HG03097 (cell line): ENCODE results near the gene PLEKHM3.
"Not testable (repeated sequence)": the region's sequence is repeated elsewhere in the genome, so short reads cannot be mapped to it uniquely, and the experiment has no call there.

Experiments used
- ATAC-seq: cut with Tn5 transposase; IDR thresholded peaks from one replicate; pipeline ENCODE4 v1.9.1; 2021; ENCODE audit not compliant: unreplicated experiment, low FRiP score

The PLEKHM3 gene

DNA sequence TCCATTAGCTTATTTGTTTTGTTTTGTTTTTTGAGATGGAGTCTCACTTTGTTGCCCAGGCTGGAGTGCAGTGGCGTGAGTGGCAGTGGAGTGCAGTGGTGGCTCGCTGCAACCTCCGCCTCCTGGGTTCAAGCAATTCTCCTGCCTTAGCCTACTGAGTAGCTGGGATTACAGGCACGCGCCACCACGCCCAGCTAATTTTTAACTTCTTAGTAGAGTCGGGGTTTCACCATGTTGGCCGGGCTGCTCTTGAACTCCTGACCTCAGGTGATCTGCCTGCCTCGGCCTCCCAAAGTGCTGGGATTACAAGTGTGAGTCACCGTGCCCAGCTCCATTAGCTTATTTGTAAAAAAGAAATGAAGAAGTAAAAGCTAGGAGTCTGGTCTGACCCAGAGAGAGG, 213.7 kb downstream of the PLEKHM3 start:
- not testable (repeated sequence) for ATAC-seq

DNA sequence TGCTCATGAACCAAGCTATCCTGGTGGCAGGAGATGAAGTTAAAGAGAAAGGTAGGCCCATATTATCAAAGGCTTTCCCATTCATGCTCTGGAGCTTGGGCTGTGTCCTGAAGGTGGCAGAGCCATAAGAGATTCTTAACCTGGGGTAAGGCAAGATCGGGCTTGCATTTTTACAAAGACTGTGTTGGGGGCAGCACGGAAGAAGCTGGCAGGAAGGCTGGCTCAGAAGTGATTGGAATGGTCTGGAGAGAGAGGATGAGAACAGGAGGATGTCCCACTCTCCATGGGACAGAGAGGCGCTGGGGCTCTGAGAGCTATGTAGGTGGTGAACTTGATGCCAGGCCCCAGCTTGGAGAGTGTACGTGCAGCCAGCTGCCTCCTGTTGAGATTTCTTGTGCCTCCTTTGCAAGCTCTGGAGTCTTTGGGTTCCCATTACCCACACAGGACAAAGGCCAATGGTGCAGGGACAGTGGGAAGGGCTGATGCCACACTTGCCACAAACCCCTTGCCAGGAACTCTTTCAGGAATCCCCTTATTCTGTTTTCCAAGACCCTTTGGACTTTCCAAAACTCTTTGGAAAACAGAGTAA, 215.0 kb downstream of the PLEKHM3 start:
- no peak for ATAC-seq

- no peak for ATAC-seq
These were observed 217.2 kb downstream of the PLEKHM3 start for GRCh38 chr2:207808119-207808518.

DNA sequence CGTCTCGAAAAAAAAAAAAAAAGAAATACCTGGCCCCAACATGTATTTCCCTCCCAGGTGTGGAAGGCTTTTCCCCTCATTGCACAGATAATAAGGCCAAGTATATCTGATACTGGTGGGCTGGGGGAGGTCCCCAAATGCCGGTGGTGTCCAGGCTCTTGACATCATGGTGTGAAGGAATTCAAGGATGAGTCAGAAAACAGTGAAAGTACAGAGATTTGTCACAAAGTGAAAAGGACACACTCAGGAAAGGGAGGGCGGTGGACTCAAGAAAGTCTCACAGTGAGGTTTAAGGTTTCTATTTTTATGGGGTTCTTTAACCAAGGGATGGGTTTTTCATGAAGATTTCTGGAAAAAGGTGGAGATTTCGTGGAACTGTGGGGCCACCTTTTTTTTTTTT, 217.8 kb downstream of the PLEKHM3 start:
- ATAC-seq: no peak

DNA sequence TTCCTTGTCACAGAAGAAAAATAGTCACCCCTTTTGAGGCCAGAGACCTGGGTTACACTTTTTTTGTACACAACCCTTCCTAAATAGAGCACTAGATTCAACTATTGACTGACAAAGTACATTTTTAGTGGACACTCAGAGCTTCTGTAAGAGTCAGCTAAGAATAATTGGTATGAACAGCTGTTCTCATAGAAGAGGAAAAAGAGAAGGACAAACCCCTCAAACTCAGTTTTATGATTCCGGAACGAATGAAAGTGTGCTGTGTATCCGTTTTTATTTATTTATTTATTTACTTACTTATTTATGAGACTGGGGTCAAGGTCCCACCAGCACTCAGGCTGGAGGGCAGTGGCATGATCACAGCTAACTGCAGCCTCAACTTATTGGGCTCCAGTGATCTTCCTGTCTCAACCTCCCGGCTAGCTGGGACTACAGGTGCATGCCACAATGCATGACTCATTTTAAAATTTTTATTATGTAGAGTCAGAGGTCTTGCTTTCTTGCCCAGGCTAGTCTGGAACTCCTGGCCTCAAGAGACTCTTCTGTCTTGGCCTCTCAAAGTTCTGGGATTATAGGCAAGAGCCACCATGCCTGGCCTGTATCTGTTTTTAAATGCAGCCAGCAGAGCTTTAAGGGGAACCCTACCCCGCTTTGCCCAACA, 219.6 kb downstream of the PLEKHM3 start:
- no peak for ATAC-seq

- no peak for ATAC-seq
These were observed 222.7 kb downstream of the PLEKHM3 start for GRCh38 chr2:207802650-207803049.

DNA sequence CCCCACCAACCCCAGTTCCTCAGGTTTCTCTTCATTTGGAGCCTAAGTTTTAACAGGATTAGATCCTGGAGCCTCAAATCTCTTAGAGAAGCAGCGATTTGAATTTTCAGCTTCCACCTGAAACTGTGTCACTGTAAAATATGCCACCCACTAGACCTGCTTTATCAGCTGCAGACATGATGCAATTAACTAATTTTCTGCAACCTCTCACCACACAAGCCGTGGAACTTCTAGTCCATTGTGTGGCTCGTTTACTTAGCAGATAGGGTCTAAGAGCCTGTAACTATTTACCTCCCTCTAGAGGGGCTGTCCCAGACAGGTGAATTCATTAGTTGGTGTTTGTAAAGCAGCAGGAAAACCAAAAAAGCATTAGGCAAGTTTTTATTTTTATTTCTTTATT, 224.1 kb downstream of the PLEKHM3 start:
- no peak for ATAC-seq

DNA sequence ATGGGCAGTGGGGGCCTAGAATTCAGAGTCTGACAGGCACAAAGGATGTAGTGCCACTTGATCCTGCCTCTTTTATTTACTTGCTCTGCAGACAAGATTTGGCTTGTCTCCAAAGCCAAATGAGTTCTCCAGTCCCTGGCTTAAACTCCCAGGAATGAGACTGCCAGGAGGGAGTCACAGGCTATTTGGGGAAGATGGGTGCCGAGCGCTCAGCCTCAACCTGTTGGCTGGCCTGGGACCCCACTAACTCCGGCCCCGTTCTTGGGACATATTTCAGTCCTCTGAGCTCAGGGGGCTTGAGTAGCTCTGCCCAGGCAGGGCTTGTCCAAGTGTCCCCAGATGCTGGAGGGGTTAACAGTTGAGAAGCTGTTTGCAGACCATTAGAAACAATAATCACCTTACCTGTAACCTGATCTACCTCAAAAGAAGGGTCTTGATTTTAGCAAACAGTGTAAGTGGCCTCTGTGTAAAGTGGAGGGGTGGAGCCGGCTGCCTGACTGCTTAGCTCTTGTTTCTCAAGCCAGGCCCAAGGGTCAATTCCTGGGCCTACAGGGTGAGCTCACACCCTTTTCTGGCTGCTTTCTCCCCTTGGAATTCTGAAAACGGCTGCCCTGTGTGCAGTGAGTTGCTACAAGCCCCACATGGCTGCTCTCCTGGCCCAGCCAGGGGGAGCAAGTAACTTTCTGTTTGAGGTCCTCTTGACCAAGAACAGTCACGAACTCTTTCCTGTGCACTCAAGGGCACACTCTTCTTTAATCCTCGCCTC, 228.6 kb downstream of the PLEKHM3 start:
- no peak for ATAC-seq

DNA sequence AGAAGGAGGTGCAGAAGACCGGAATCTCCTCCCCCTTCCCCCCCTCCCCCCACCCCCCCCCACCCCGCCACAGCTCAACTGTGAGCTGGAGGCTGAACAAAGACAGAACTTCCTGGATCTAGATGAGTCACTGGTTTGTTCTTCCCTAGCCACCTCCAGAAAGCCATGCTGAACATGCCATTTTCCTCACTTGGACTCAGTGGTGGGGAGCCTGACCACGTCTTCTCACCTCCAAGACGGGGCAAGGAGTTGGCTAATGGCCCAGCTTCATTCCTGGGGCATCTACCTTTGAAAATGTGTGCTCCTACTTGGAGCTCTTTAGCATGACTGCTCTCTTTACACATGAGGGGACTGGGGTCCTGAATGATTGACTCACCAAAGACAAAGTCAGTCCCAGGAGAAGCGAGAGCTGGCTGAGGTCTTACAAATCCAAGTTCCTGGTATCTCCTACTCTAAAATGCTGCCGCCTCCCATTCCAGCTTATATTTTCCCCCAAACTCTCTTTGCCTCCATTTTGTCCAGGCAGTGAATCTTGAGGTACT, 233.0 kb downstream of the PLEKHM3 start:
- no peak for ATAC-seq

DNA sequence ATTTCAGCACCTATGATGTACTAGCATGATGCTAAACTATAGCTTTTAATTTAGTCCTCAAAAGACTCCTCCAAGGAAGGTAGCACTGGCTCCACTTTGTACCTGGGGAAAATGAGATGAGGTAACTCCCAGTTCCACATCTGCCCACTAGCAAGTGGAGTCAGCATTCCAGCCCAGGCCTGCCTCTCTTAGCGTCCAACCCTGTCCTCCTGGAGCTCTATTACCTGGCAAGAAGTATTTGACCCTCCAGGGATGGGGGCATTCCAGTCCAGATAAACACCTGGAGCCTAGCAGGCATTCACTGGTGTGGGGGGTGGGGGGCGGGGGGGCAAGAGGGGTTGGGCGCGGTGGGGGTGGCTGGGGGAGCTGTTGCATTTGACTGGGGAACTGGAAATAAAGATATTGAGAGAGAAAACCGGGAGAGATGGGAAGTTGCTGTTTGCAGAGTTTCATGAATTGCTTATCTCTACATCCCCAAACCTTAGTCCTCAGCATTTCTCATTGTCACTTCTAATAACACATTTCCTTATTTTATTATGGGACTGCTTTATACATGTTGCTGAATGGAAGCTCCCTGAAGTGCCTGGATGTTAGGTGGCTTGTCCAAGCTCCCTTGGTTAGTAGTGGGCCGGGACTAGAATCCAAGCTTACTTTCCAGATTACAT, 233.6 kb downstream of the PLEKHM3 start:
- no peak for ATAC-seq

GRCh38 chr2:207790898-207791297, 234.4 kb downstream of the PLEKHM3 start:
- no peak for ATAC-seq

DNA sequence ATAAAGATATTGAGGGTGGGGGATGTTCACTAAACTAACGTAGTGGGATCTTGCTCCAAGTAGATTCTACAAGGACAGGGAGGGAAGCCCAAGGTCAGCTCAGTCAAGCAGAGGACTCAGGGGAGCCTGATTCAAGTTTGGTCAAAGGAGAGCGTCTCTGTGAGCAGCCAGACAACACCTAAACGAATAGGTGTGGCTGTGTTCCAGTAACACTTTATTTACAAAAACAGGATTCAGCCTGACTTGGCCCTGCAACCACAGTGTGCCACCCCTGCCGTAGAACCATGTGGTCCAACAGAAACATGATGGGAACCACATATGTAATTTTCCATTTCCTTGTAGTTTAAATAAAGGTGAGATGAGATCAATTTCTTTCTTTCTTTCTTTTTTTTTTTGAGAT, 237.5 kb downstream of the PLEKHM3 start:
- ATAC-seq: no peak

DNA sequence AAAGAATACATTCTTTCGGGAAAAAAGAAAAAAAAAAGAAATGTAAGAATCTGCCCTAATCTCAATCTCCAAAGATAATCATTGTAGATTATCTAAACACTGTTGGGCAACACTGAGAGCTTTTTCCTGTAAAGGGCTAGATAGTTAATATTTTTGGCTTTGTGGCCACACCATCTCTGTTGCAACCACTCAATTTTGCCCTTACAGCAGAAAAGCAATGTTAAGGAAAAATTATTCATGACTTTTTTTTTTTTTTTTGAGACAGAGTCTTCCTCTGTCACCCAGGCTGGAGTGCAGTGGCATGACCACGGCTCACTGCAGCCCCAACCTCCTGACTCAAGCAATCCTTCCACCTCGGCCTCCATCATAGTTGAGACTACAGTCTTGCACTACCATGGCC, 238.3 kb downstream of the PLEKHM3 start:
- no peak for ATAC-seq

- no peak for ATAC-seq
These were observed 240.4 kb downstream of the PLEKHM3 start for GRCh38 chr2:207784898-207785297.

- no peak for ATAC-seq
These were observed 241.8 kb downstream of the PLEKHM3 start for GRCh38 chr2:207783514-207783913.

GRCh38 chr2:207782238-207783030, 242.9 kb downstream of the PLEKHM3 start:
- ATAC-seq: no peak

- no peak for ATAC-seq
These were observed 245.8 kb downstream of the PLEKHM3 start for GRCh38 chr2:207779523-207779922.

- no peak for ATAC-seq
These were observed 246.9 kb downstream of the PLEKHM3 start for GRCh38 chr2:207778298-207778882.

DNA sequence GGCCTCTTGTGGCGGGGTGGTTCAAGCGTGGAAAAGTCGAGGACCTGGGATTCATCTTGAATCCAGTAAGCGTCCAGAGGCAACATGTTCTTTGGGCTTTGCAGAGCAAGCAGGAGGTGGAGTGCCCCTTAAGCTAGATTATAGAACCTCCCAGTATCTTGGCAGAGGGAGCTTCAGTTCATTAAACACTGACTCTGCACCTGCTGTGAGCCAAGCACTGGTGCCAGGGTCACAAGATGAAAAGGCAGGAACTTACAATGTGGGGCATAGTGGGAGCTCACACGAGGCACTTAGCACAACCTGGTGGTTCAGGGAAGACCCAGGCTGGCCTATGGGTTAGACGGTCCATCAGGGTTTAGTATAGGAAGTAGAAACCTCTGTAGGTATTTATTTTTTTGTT, 248.2 kb downstream of the PLEKHM3 start:
- ATAC-seq: no peak

DNA sequence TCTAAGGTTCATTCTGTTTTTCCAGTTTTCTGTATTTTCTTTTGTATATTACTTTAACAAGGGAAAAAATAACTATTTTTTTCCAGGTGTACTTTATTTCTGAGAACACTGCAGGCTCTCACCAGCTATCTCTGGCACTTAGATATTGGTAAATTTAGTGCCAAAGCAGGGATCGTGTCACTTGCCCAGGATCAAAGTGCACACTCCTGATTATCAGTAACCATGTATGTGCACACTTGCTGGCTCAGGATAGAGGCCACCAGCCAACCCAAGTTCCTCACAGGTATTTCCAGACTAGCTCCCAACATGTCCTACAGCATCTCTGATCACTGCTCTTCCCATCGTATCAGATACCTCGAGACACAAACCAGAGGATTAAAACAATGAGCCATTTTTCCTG, 249.9 kb downstream of the PLEKHM3 start:
- no peak for ATAC-seq
